Activated CD8-positive, alpha-beta memory T cell treated with anti-CD3 and anti-CD28 coated beads, Interleukin-2, amount 50 U/mL, for 1 hour (primary cell): ENCODE measurements around the gene CCDC93.
"Not testable (repeated sequence)": the region's sequence is repeated elsewhere in the genome, so short reads cannot be mapped to it uniquely, and the experiment has no call there.

Source experiments
- DNase-seq: peaks from one replicate; pipeline ENCODE4 v3.0.0-alpha.2; 2020; ENCODE audit errors: extremely low read depth

CCDC93 gene

GRCh38 chr2:117953231-117953630 lies 60.6 kb downstream of the CCDC93 start:
- no peak for DNase-seq

GRCh38 chr2:117952701-117953100 lies 61.2 kb downstream of the CCDC93 start:
- no peak for DNase-seq

GRCh38 chr2:117952228-117952627 lies 61.6 kb downstream of the CCDC93 start:
- DNase-seq, result no peak

- no peak for DNase-seq
Measured at GRCh38 chr2:117949806-117950205, 64.1 kb downstream of the CCDC93 start.

GRCh38 chr2:117948615-117949014 lies 65.3 kb downstream of the CCDC93 start:
- DNase-seq, result no peak

- DNase-seq, result no peak
Measured at GRCh38 chr2:117945296-117945695, 68.6 kb downstream of the CCDC93 start.

GRCh38 chr2:117944816-117945215 lies 69.1 kb downstream of the CCDC93 start:
- DNase-seq, result no peak

GRCh38 chr2:117943013-117943672 lies 70.7 kb downstream of the CCDC93 start:
- no peak for DNase-seq

- no peak for DNase-seq
Measured at GRCh38 chr2:117942551-117942950, 71.3 kb downstream of the CCDC93 start.

GRCh38 chr2:117941693-117942092 lies 72.2 kb downstream of the CCDC93 start:
- DNase-seq, result no peak

GRCh38 chr2:117940436-117940835 lies 73.4 kb downstream of the CCDC93 start:
- DNase-seq, result no peak

GRCh38 chr2:117938611-117939010 lies 75.3 kb downstream of the CCDC93 start:
- no peak for DNase-seq

GRCh38 chr2:117936871-117937428 lies 76.9 kb downstream of the CCDC93 start:
- DNase-seq, result no peak

- no peak for DNase-seq
Measured at GRCh38 chr2:117935954-117936353, 77.9 kb downstream of the CCDC93 start.

- no peak for DNase-seq
Measured at GRCh38 chr2:117935456-117935855, 78.4 kb downstream of the CCDC93 start.

- no peak for DNase-seq
Measured at GRCh38 chr2:117933884-117934354, 80.0 kb downstream of the CCDC93 start.

GRCh38 chr2:117931978-117932377 lies 81.9 kb downstream of the CCDC93 start:
- DNase-seq, result no peak

- DNase-seq, result no peak
Measured at GRCh38 chr2:117931266-117931665, 82.6 kb downstream of the CCDC93 start.

- no peak for DNase-seq
Measured at GRCh38 chr2:117930775-117931174, 83.1 kb downstream of the CCDC93 start.

- DNase-seq, result not testable (repeated sequence)
Measured at GRCh38 chr2:117923471-117923870, 90.4 kb downstream of the CCDC93 start.

GRCh38 chr2:117921520-117921919 lies 92.3 kb downstream of the CCDC93 start:
- no peak for DNase-seq

- no peak for DNase-seq
Measured at GRCh38 chr2:117918608-117919007, 95.3 kb downstream of the CCDC93 start.

- DNase-seq, result no peak
Measured at GRCh38 chr2:117917223-117917917, 96.5 kb downstream of the CCDC93 start.
